ENCODE data around the gene RAMP1.

DNA sequence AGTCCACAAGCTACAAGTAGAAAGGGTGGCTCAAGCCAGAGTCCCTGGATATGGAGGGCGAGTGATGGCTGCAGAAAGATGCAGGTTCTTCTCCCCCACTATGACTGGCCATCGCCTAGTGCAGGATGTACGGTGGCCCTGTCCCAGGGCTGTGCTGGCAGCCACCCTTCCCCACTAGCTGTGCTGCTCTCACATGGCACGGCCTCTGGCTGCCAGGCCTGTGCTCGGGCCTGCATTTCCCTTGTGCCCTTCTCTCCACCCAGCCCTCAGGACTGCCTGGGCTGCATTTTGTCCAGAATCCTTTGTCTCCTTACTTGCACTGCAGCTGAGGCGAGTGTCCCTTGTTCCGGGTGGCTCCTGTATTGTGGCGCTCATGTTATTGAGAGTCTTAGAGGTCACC lies 1.6 kb upstream of the RAMP1 start:
- TF ChIP-seq, protein P1, sequence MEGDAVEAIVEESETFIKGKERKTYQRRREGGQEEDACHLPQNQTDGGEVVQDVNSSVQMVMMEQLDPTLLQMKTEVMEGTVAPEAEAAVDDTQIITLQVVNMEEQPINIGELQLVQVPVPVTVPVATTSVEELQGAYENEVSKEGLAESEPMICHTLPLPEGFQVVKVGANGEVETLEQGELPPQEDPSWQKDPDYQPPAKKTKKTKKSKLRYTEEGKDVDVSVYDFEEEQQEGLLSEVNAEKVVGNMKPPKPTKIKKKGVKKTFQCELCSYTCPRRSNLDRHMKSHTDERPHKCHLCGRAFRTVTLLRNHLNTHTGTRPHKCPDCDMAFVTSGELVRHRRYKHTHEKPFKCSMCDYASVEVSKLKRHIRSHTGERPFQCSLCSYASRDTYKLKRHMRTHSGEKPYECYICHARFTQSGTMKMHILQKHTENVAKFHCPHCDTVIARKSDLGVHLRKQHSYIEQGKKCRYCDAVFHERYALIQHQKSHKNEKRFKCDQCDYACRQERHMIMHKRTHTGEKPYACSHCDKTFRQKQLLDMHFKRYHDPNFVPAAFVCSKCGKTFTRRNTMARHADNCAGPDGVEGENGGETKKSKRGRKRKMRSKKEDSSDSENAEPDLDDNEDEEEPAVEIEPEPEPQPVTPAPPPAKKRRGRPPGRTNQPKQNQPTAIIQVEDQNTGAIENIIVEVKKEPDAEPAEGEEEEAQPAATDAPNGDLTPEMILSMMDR (IDR thresholded peaks at IDR 0.05; ENCODE audit: poor library complexity) = no peak
- TF ChIP-seq EZH2 (IDR thresholded peaks at IDR 0.05; ENCODE audit: borderline replicate concordance) (no peak), EZH2phosphoT487 (IDR thresholded peaks at IDR 0.05; ENCODE audit: low read depth, severe bottlenecking, unreplicated experiment) (no peak)

Measured in hepatocyte (in vitro differentiated cells).